GM19438 (cell line): Measurements from ENCODE around the gene RPL18.

Experiments
- ATAC-seq: cut with Tn5 transposase; IDR thresholded peaks from one replicate; pipeline ENCODE4 v1.9.1; 2021; ENCODE audit warnings: low read depth; ENCODE audit not compliant: unreplicated experiment

RPL18 gene

GRCh38 chr19:48615231-48616040 is 3.5 kb downstream of the RPL18 start:
- ATAC-seq: no peak

DNA sequence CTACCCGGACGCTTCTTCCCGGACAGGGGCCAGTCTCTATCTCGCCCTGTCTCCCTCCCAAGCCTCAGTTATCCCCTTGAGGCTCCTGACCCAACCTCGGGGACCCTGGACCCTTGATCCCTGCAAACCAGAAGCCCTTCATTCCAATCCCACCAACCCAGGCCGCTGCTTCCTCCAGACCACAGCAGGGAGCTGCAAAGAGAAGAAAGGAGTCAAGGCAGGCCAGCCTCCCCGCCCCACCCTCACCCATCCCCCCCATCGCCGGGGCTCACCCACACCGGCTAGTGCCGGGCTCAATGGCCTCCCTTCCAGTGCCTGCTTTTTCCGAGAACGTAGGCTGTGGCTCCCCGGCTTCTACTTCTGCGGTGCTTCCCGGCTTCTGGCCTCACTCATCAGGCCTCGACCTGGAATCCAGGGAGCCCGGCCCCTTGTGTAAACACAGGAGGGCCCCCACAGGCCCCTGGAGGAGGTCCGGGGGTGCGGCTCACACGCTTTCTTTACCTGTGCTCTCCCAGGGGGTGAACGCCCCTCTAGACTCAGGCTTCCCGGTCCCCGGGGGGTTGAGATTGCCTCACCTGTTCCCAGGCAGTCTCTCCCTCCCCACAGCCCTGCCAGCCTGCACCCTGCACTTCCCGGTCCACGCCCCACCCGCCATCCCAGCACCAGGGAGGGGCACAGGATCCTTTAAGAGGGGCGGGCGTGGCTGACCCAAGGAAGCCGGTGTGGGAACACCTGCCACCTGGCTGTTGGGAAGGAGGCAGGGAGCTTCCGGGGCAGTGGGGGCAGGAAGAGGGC is 4.3 kb downstream of the RPL18 start, which contains the start of gene FAM83E:
FAM83E (minus strand) TSS at position 641 of the 795 bp plus-strand sequence. CDS start 1,704 bp downstream, outside the sequence.
- ATAC-seq: no peak

DNA sequence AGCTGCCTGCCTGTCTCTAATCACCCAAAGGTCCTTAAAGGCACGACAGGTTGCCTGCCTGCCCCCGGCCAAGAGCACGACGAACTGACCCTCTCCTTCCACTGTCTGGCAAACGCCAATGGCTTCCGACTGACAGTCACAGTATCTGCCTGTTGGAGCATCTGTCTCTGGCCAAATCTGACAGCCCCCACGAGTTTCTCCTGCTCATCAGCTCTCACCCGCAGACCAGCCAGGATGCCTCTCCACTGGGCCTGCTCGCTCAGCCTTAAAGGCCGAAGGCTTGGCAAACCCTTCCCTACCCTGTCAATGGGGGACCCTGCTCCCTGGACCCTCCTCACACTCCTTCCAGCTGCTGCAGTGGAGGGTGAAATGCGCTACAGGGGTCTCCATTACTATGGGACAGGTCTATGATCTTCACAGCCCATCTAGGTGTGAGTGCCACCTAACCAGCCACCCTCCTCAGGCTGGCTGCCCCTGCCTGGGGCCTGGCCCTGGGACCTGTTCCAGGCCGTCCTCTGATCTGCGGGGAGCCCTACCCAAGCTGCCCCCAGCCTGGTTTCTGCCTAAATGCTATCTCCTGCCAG is 5.0 kb downstream of the RPL18 start:
- ATAC-seq: no peak

- ATAC-seq: no peak
Observed at GRCh38 chr19:48613024-48613851, 5.7 kb downstream of the RPL18 start.

- no peak for ATAC-seq
Observed at GRCh38 chr19:48611872-48612271, 7.1 kb downstream of the RPL18 start.

DNA sequence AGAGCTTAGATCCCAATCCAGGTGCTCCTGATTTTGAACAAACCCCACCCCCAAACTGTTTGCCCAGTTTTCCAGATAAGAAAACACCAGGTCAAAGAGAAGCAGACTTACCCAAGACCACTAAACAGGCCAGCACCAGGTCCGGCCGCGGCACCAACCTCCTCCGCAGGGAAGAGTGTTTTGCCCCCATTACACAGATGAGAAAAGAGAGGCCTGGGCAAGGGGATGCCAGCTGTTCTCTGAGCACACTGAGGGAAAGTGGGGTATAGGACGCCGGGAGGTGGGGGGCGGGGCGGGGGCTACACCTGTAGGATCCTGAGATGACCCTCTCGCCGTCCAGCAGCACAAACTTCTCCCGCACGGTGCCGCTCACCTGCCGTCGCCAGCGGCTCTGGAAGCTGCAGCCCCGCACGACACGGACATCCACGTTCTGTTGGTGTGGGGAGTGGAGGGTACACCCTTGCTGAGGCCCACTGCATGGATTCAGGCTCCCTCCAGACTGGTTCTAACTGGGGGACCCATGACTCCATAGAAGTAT is 9.3 kb downstream of the RPL18 start:
- ATAC-seq: no peak

- peak; percentile 62 for ATAC-seq
Observed at GRCh38 chr19:48608798-48609263, 10.1 kb downstream of the RPL18 start.

DNA sequence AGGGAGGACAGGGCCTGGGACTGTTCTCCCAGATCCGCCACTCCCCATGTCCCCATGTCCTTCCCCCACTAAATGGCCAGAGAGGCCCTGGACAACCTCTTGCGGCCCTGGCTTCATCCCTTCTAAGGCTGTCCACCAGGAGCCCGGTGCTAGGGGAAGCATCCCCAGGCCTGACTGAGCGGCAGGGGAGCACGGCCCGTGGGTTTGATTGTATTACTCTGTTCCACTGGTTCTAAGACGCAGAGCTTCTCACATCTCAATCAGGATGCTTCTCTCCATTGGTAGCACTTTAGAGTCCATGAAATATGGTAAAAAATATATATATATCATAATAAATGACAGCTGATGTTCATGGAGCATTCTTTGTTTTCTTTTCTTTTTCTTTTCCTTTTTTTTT is 11.6 kb downstream of the RPL18 start:
- no peak for ATAC-seq

- no peak for ATAC-seq
Observed at GRCh38 chr19:48606463-48607358, 12.3 kb downstream of the RPL18 start, which contains the start of gene SPACA4. Gene SPACA4 (plus strand): TSS chr19:48606742. CDS start chr19:48606979, 237 bp downstream.

DNA sequence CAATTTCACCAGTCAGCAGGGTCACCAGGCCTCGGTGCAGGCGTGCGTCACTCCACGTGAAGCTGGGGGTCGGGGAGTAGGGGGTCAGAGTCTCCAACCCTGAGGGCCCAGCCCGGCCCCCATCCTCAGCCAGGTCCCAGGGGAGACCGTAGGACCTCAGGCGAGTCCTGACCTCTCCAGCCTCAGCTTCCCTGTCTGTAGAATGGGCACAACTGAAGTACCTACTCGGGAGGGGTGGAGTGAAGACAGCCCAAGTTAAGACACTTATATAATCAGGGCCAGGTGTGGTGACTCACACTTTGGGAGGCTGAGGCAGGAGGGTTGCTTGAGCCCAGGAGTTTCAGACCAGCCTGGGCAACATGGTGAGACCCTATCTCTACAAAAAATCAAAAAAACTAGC is 15.1 kb downstream of the RPL18 start:
- no peak for ATAC-seq

GRCh38 chr19:48603449-48603848 is 15.5 kb downstream of the RPL18 start:
- no peak for ATAC-seq

DNA sequence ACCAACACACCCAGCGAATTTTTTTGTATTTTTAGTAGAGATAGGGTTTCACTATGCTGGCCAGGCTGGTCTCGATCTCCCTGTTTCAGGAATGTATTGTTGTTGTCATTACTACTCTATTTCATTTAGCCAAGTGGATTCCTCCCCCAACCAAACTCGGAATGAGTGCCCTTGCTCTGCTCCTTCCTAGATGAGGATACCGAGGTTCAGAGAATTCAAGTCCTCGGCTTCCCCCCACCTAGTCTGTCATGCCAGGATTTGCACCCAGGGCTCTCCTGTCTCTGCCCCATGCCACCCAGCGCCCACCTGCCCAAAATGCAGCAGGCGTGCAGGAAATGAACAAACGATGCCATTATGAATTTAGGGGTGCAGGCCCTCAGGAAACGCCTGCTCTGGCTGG is 16.0 kb downstream of the RPL18 start:
- no peak for ATAC-seq

DNA sequence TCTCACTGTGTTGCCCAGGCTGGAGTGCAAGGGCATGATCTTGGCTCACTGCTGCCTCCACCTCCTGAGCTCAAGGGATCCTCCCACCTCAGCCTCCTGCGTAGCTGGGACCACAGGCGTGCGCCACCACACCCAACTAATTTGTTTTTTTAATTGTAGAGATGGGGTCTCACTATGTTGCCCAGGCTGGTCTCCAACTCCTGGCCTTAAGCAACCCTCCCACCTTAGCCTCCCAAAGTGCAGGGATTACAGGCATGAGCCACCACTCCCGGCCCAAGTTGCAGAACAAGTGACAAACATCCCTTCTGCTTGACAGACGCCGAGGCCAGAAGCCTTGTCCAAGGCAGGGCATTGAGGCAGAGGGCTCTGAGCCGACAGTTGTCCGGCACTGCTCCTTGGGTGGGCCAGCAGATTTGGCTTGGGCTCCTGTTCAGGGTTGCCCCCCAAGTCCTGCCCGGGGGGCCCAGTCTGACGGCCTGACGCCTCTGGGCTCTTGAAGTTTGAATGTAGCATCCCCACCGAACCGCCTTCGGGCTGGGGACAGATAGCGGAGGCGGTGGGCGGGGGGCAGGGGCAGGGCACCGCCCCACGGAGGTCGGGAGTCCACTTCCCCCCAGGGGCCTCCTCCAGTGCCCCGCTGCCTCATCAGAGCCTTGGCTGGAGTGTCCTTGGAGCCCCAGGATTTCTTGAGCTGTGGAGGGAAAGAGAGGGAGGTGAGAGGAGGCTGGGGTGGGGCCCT is 18.1 kb downstream of the RPL18 start:
- no peak for ATAC-seq

- no peak for ATAC-seq
Observed at GRCh38 chr19:48598996-48599700, 19.8 kb downstream of the RPL18 start.

DNA sequence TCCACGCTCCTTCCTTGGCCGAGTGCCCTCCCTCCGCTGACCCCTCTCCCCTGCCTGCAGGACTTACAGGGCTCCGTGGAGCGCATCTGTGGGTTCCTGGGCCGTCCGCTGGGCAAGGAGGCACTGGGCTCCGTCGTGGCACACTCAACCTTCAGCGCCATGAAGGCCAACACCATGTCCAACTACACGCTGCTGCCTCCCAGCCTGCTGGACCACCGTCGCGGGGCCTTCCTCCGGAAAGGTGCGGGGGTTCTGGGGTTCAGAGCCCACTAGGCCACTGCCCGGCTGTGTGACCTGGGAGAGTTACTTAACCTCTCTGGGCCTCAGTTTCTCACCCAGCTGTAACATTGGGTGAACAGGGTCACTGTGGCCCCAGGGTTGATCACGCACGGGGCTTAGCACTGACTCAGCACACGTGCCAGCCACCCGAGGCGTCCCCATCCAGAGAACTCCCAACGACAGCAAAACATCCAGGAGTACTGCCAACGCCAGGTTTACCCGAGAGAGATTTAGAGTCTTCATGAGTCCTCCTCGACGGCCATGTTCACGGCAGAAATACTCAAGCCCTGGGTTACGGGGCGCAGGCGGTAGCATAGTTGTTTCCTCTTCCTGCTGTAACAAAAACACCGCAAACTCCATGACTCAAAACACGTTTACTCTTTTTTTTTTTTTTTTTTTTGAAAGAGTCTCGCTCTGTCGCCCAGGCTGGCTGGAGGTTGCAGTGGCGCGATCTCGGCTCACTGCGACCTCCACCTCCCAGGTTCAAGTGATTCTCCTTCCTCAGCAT is 22.1 kb downstream of the RPL18 start:
- ATAC-seq: no peak

DNA sequence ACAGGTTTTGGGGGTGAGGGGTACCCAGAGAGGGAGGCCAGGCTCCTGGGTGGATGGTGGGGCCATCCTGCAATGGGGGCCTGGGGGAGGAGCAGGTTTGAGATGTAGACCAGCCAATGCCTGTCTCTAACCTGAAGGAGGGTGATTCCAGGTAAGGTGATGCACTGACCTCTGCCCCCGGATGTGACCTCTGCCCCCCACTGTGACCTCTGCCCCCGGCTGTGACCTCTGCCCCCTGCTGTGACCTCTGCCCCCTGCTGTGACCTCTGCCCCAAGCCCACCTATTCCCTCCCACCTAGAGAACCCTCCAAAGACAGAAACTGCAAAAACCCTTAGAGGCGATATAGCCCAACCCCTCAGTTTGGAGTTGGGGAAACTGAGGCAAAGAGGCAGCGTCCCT is 22.7 kb downstream of the RPL18 start:
- no peak for ATAC-seq

DNA sequence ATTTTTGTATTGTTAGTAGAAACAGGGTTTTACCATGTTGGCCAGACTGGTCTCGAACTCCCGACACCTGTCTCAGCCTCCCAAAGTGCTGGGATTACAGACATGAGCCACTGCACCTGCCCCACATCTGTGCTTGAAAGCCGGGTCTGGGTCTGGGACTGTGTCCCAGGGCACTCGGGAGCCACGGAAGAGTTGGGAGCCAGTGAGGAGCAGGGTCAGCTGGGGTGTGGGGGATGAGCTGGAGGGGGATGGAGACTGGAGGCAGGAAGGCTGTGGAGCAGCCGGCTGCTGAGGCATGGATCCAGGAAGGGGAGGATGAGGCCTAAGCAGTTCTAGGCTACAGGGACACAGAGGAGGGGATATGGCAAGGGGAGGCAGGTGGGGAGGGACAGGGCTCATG is 23.1 kb downstream of the RPL18 start:
- ATAC-seq: no peak
